ENCODE data around the gene C2CD2. TPM values are rescaled to one million over a fixed set of nuclear protein-coding genes. Genes with fewer than 3 reads are reported as not detected.

The C2CD2 gene
- total and polyA plus RNA-seq, 2 of the 4 experiments (the other 2 are of a cell fraction), result 15.6 to 25.3 TPM

- dilution Hi-C loops (cut with HindIII; ENCODE audit: low sequenced_read_pairs, unreplicated experiment), result no loop called here
Measured at GRCh38 chr21:41852929-41853320, 100.9 kb downstream of the C2CD2 start.

More at GRCh38 chr21:41852929-41853320, 100.9 kb downstream of the C2CD2 start:
- POLR2A ChIA-PET (ENCODE audit: unreplicated experiment), result no interaction called here
- H4K5ac ChIP-seq (ENCODE audit: low read depth, low read length), result no peak overlapping the region
- no peak for DNase-seq
- no peak overlapping the region for H3K9ac ChIP-seq (ENCODE audit: low read depth, low read length)
- intact Hi-C loops (cut with micrococcal nuclease), result no loop called here
- no peak overlapping the region for H2AK9ac ChIP-seq (replicated peaks; ENCODE audit: low read depth, low read length, poor library complexity)
- no peak overlapping the region for H3K14ac ChIP-seq (replicated peaks; ENCODE audit: low read depth, low read length)
- no peak overlapping the region for H2BK120ac ChIP-seq (ENCODE audit: low read depth, low read length)
- no peaks in the 10 kb centered on the region for H3K4me1 ChIP-seq (ENCODE audit: control insufficient read depth, insufficient read depth, low read length)
- WGBS, 2 experiments (ENCODE audit: extremely low coverage in 2 of 2, insufficient read length in 1 of 2), result no CpG with 5 or more reads among the region's 9 CpGs
- no peak overlapping the region for H3K23ac ChIP-seq (ENCODE audit: low read depth, low read length)
- no peaks in the 10 kb centered on the region for H4K20me1 ChIP-seq (ENCODE audit: insufficient read depth, low read length)
- H3K27ac ChIP-seq (ENCODE audit: insufficient read depth, low read length), result no peak overlapping the region
- H3K18ac ChIP-seq (ENCODE audit: low read depth, low read length), result no peak overlapping the region
- H2AK5ac ChIP-seq (ENCODE audit: low read depth, low read length), result no peak overlapping the region
- H2BK20ac ChIP-seq (ENCODE audit: low read depth, low read length), result no peak overlapping the region
- H3K4me3 ChIP-seq (ENCODE audit: insufficient read depth, low read depth, low read length), result no peak overlapping the region
- H3K4ac ChIP-seq (ENCODE audit: low read depth, low read length), result no peak overlapping the region
- ATAC-seq (ENCODE audit: low read depth), result no peak
- no peak overlapping the region for H2BK15ac ChIP-seq (ENCODE audit: low read depth, low read length)
- no peak overlapping the region for H3K56ac ChIP-seq (ENCODE audit: extremely low read depth, insufficient read depth, low read length)
- no peaks in the 10 kb centered on the region; the same call in 1 of the 2 replicates for H3K9me1 ChIP-seq (ENCODE audit: insufficient read depth, low read length)
- peaks cover 26% of the 10 kb centered on the region for H3K36me3 ChIP-seq (ENCODE audit: control insufficient read depth, insufficient read depth, low read length)
- no peak overlapping the region for H2AFZ ChIP-seq (replicated peaks; ENCODE audit: low read length, poor library complexity)
- CTCF ChIA-PET, result no interaction called here
- no peak overlapping the region for H3K4me2 ChIP-seq (ENCODE audit: low read depth, low read length)
- no peaks in the 10 kb centered on the region for H3K9me3 ChIP-seq (ENCODE audit: control insufficient read depth, insufficient read depth, low read length)
- H2BK5ac ChIP-seq (ENCODE audit: low read depth, low read length, poor library complexity, severe bottlenecking), result no peak overlapping the region
- no peak for TF ChIP-seq RAD21 (IDR thresholded peaks at IDR 0.05; ENCODE audit: low read length)
- TF ChIP-seq CEBPB (IDR thresholded peaks at IDR 0.05; ENCODE audit: low read depth, low read length), result no peak
- no peak for TF ChIP-seq NFE2L2 (IDR thresholded peaks at IDR 0.05; ENCODE audit: low read depth, low read length)
- TF ChIP-seq RFX5 (IDR thresholded peaks at IDR 0.05; ENCODE audit: low read depth, low read length), result no peak
- no peak for TF ChIP-seq USF2 (IDR thresholded peaks at IDR 0.05; ENCODE audit: low read depth, low read length)
- no peak for TF ChIP-seq ELK1 (IDR thresholded peaks at IDR 0.05; ENCODE audit: borderline replicate concordance, low read depth, low read length)
- TF ChIP-seq MAZ (IDR thresholded peaks at IDR 0.05; ENCODE audit: borderline replicate concordance, low read depth, low read length), result no peak
- TF ChIP-seq SMC3 (IDR thresholded peaks at IDR 0.05; ENCODE audit: low read depth, low read length), result no peak
- TF ChIP-seq POLR2A (IDR thresholded peaks at IDR 0.05; ENCODE audit: low read depth, low read length), result no peak
- no peak for TF ChIP-seq FOS (IDR thresholded peaks at IDR 0.05; ENCODE audit: low read depth, low read length)
- TF ChIP-seq BHLHE40 (IDR thresholded peaks at IDR 0.05; ENCODE audit: low read depth, low read length), result no peak
- no peak for TF ChIP-seq MXI1 (IDR thresholded peaks at IDR 0.05; ENCODE audit: borderline replicate concordance, low read depth, low read length)
- TF ChIP-seq CHD1 (IDR thresholded peaks at IDR 0.05; ENCODE audit: low read depth, low read length), result no peak
- no peak for TF ChIP-seq RCOR1 (IDR thresholded peaks at IDR 0.05; ENCODE audit: insufficient replicate concordance, low read length)
- TF ChIP-seq MAFK (IDR thresholded peaks at IDR 0.05; ENCODE audit: low read depth, low read length), result no peak
- TF ChIP-seq CTCF (conservative IDR thresholded peaks at IDR 0.05; ENCODE audit: low read depth, low read length), result no peak
- no peak overlapping the region for H4K91ac ChIP-seq (ENCODE audit: insufficient read depth, low read depth, low read length)
- H3K27me3 ChIP-seq (ENCODE audit: control insufficient read depth, insufficient read depth, low read length), result no peaks in the 10 kb centered on the region
- H3K79me1 ChIP-seq (ENCODE audit: low read depth in 1 of 2, low read length in 2 of 2), result 0 out of 4 replicates have a peak, but pooled peaks cover 0 to 4% of the 10 kb centered on the region in 2 experiments
- no TSS peak for BruUV-seq (replicated peaks)
- in situ Hi-C loops (cut with MboI; ENCODE audit: low sequenced_read_pairs), result no loop called here
- no peak overlapping the region for H4K8ac ChIP-seq (ENCODE audit: low read depth in 2 of 2, low read length in 2 of 2)
